HG02870 (cell line): ENCODE measurements around the gene PLXNB2.

Experiments used
- ATAC-seq: cut with Tn5 transposase; IDR thresholded peaks from one replicate; pipeline ENCODE4 v1.9.1; 2021; ENCODE audit warnings: mild to moderate bottlenecking, moderate library complexity; ENCODE audit not compliant: unreplicated experiment

The PLXNB2 gene

DNA sequence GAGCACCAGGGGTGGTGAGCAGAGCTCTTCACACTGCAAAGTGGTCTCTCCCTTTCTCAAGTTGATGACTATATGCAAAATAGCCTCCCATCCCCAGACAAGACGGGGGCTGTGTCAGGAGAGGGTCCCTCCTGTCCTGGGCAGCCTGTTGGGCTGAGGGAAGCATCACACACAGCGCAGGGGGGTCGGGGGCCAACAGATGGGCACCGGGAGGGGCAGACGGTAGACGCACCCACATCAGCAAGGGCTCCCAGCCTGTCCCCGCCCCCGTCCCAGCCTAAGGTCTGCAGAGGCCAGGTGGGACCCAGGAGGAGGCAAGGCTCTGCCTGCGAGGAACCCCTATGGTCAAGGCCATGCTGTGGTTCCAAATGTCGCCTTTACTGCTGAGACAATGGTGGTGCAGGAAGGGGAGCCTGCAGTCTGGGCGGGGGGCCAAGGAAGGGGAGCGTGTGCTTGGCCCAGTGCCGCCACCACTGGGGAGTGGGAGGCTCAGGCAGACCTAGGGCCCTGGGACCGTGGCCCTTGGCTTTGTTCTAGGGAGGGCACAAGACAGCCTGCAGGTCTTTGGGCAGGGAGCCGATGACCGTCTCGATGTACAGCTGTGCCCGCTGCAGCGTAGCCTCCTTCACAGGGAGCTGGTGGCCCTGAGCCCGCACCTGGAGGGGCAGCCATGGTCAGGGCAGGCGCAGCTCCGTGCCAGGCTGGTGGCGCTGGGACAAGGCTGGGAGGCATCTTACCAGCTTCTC is 4.3 kb upstream of the PLXNB2 start:
- ATAC-seq = no peak

DNA sequence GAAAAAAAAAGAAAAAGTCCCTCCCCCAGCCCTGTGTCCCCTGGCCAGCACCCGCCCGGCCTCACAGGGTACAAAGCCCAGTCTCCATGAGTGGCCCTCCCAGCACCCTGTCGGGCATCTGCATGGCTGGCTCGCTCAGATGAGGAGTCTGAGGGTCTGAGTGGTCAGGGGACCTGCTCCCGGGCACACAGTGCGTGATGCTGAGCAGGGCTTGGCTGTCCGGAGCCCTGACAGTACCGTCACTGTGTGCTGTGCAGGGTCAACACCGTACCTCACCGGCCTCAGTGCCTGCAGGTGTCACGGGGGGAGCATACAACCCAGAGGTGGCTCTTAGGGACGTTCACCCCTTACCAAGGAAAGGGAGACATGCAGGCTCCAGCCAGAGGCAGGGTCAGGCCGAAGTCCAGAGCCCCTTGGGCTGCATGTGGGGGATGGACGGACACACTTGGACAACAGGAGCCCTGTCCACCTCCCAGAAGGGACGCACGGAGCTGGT is 3.6 kb upstream of the PLXNB2 start:
- ATAC-seq = no peak

DNA sequence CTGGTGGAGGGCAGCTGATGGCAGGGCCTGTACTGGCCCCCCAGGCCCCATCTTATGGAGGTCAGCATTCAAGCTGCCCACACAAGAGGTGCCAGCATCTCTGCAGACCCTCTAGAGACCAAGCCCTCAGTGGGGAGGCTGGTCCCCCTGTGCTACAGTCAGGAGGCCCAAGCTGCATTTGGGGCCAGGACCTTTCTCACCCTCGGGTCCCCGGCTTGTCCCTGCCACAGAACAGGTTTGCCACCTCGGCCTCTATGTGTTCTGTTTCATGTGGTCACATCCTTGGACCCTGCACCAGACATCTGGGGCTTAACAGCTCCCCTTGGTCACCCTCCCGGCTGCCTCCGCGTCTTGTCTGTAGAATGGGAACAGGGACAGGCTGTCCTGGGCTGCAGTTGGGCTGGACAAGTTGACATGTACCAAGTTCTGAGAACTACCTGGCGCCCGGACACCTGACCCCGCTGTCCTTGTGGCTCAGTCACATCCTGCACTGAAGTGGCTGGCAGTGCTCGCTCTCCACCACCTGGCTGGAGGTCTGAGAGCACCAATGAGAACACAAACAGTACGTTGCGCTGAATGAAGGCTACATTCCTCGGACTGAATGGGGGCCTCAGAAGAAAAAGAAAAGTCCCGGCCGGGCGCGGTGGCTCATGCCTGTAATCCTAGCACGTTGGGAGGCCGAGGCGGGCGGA is 2.7 kb upstream of the PLXNB2 start:
- ATAC-seq = no peak

DNA sequence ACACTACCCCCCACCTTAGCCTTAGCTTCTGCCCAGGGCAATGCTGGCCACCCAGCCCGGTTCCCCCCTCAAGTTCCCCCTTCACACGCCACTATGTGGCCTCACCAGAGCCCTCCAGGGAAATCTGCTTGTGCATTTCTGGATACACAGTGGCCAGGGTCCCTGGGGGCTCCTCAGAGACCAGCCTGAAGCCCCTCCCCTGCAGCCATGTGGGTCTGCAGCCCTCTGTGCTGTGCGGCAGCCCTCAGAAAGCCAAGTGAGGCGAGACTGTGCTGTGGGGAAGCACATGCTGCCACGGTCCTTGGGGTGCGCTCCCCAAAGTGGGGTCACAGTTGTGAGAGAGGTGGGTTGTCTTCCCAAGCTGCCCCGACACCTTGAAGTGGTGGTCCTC is 2.1 kb upstream of the PLXNB2 start:
- ATAC-seq = no peak

GRCh38 chr22:50308986-50309600 is 1.6 kb upstream of the PLXNB2 start:
- ATAC-seq = no peak

DNA sequence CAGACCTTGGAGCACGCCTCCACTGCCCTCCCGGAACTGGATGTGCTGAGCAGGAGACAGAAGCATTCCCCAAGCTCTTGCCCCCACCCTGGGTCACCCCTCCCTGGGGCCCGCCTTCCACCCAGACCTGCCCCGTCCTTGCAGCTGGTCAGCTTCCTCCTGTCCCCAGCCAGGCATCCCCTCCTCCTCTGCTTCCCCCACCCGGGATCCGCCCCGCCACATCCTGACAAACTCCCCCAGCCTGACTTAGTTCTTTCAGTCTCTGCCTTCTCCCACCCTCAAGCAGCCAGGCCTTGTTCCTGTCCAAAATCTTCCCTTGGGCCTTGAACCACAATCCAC is 1.1 kb upstream of the PLXNB2 start:
- ATAC-seq = no peak

- ATAC-seq = no peak
Observed at GRCh38 chr22:50307890-50308596, 597 bp upstream of the PLXNB2 start.

GRCh38 chr22:50305923-50306566 is 1.4 kb downstream of the PLXNB2 start:
- ATAC-seq = no peak

DNA sequence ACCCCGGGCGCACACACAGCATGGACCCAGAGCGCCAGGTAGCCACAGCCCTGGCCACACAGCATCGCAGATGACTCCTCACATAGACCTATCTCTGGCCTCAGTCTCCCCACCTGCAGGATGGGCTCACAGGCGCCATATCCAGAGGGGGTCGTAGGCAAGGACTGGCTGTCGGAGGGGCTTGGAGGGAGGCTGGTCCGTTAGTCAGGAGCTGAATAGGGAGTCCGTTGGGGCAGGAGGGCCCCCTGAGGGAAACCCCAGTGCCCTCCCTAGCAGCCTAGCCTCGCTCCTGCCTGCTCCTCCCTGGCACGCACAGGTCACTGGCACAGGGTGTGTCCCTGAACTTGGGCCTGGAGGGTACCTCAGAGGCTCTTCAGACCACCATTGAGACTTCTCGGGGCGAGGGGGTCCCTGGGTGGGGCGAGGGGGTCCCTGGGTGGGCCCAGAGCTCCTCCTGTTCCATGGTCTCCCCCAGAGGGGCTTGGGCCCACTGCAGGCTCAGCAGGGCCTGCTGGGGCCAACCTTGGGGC is 2.0 kb downstream of the PLXNB2 start:
- ATAC-seq = no peak

GRCh38 chr22:50304528-50305392 is 2.7 kb downstream of the PLXNB2 start:
- no peak for ATAC-seq

- no peak for ATAC-seq
Observed at GRCh38 chr22:50303848-50304527, 3.5 kb downstream of the PLXNB2 start.

GRCh38 chr22:50303515-50303847 is 4.0 kb downstream of the PLXNB2 start:
- ATAC-seq = no peak

GRCh38 chr22:50302564-50302963 is 4.9 kb downstream of the PLXNB2 start:
- ATAC-seq = no peak

- no peak for ATAC-seq
Observed at GRCh38 chr22:50302041-50302541, 5.4 kb downstream of the PLXNB2 start.

DNA sequence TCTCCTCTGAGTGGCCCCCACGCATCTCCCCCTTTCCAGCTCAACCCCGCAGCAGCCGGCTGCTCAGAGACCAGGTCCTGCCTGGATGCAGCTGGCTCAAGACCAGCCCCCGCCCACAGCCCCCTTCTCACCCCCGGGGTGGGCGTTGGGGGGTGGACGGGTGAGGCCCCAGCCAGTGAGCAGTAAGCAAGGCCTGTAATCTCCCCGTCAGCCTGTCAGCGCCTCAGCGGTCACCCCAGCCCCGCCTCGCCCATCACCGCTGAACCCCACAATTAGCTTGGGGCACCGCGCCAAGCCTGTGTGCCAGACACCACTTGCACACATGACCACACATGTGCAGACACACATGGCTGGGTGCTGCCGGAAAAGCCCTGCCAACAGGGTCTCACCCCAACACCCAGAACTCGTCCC is 5.9 kb downstream of the PLXNB2 start:
- ATAC-seq = no peak

DNA sequence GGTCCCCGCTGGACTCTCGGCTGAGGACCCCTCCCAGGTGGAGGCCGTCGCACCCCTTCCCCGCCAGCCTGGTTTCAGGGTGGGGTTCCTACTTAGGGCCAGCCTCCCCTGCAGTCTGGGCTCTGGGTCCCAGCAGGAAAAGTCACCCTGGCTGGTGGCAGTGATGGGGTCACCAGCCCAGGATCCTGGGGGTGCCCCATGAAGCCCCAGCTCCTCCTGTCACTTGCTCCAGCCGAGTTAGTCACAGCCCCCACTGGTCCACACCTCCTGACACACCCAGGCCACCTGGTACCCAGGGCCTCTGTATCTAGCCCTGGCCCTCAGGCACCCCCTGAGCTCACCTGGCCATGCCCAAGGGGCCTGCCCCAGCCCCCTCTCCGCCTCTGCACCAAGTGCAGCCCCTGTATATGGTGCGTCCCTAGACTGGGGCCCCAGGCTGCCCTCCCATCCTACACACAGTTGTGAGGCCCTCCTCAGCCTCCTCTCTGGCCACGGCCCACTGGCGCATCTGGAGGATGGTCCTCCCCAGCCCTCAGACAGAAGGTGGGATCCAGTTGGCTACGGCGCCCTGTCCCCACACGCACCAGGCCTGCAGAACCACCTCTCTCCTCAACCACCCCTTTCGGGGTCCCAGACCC is 6.7 kb downstream of the PLXNB2 start:
- ATAC-seq = no peak

GRCh38 chr22:50299785-50300619 is 7.4 kb downstream of the PLXNB2 start:
- ATAC-seq = no peak
